ENCODE data around the gene WRNIP1.

Gene WRNIP1

GRCh38 chr6:2819115-2819514, 53.9 kb downstream of the WRNIP1 start:
- peaks cover 3% of the 10 kb centered on the region; the same call in 1 of the 2 replicates for H3K79me2 ChIP-seq (ENCODE audit: insufficient read depth, low read length)
- H3K9me2 ChIP-seq (replicated peaks; ENCODE audit: low read depth, low read length): no peaks in the 10 kb centered on the region
- H4K20me1 ChIP-seq (ENCODE audit: insufficient read depth, low read length, poor library complexity, severe bottlenecking): no peaks in the 10 kb centered on the region
- peak overlapping the region; percentile 71 for H3K4me2 ChIP-seq (ENCODE audit: low read depth, low read length, poor library complexity, severe bottlenecking)
- H3K9ac ChIP-seq (ENCODE audit: low read depth, low read length, poor library complexity, severe bottlenecking): peak overlapping the region; percentile 68
- H3K9me3 ChIP-seq (ENCODE audit: insufficient read depth, low read depth, low read length): peaks cover 10% of the 10 kb centered on the region; the same call in 1 of the 2 replicates
- peak overlapping the region; percentile 53 for H3K4me3 ChIP-seq (ENCODE audit: low read length, poor library complexity, severe bottlenecking)
- H3K27me3 ChIP-seq (ENCODE audit: insufficient read depth, low read length, poor library complexity, severe bottlenecking): no peaks in the 10 kb centered on the region
- peak overlapping the region; percentile 6; the same call in 1 of the 2 replicates for H2AFZ ChIP-seq (ENCODE audit: low read length)
- H3K36me3 ChIP-seq (ENCODE audit: insufficient read depth, low read length): no peaks in the 10 kb centered on the region
- peaks cover 18% of the 10 kb centered on the region; the same call in 1 of the 2 replicates for H3F3A ChIP-seq (ENCODE audit: low read depth)
- TF ChIP-seq CTCF (conservative IDR thresholded peaks at IDR 0.05; ENCODE audit: low read length): no peak
- no peak for TF ChIP-seq EZH2phosphoT487 (IDR thresholded peaks at IDR 0.05; ENCODE audit: borderline replicate concordance)
- peaks cover 72% of the 10 kb centered on the region for H3K4me1 ChIP-seq (ENCODE audit: insufficient read depth, low read length, poor library complexity, severe bottlenecking)

GRCh38 chr6:2819978-2820377, 54.8 kb downstream of the WRNIP1 start:
- Histone ChIP-seq H3K79me2 (ENCODE audit: insufficient read depth, low read length) (peaks cover 3% of the 10 kb centered on the region; the same call in 1 of the 2 replicates), H3K4me1 (ENCODE audit: insufficient read depth, low read length, poor library complexity, severe bottlenecking) (peaks cover 77% of the 10 kb centered on the region), H3K27me3 (ENCODE audit: insufficient read depth, low read length, poor library complexity, severe bottlenecking) (no peaks in the 10 kb centered on the region), H2AFZ (ENCODE audit: low read length) (no peak overlapping the region), H3K9me2 (replicated peaks; ENCODE audit: low read depth, low read length) (no peaks in the 10 kb centered on the region), H3K36me3 (ENCODE audit: insufficient read depth, low read length) (no peaks in the 10 kb centered on the region), H3F3A (ENCODE audit: low read depth) (peaks cover 18% of the 10 kb centered on the region; the same call in 1 of the 2 replicates), H3K9ac (ENCODE audit: low read depth, low read length, poor library complexity, severe bottlenecking) (peak overlapping the region; percentile 68), H3K9me3 (ENCODE audit: insufficient read depth, low read depth, low read length) (peaks cover 10% of the 10 kb centered on the region; the same call in 1 of the 2 replicates), H3K4me2 (ENCODE audit: low read depth, low read length, poor library complexity, severe bottlenecking) (peak overlapping the region; percentile 71), H4K20me1 (ENCODE audit: insufficient read depth, low read length, poor library complexity, severe bottlenecking) (no peaks in the 10 kb centered on the region), H3K4me3 (ENCODE audit: low read length, poor library complexity, severe bottlenecking) (peak overlapping the region; percentile 53)
- TF ChIP-seq EZH2phosphoT487 (IDR thresholded peaks at IDR 0.05; ENCODE audit: borderline replicate concordance) (no peak), CTCF (conservative IDR thresholded peaks at IDR 0.05; ENCODE audit: low read length) (no peak)

GRCh38 chr6:2820415-2820814, 55.2 kb downstream of the WRNIP1 start:
- Histone ChIP-seq H3K9me3 (ENCODE audit: insufficient read depth, low read depth, low read length) (peaks cover 9% of the 10 kb centered on the region; the same call in 1 of the 2 replicates), H3F3A (ENCODE audit: low read depth) (peaks cover 18% of the 10 kb centered on the region; the same call in 1 of the 2 replicates), H3K4me3 (ENCODE audit: low read length, poor library complexity, severe bottlenecking) (peak overlapping the region; percentile 53), H3K9me2 (replicated peaks; ENCODE audit: low read depth, low read length) (no peaks in the 10 kb centered on the region), H3K27me3 (ENCODE audit: insufficient read depth, low read length, poor library complexity, severe bottlenecking) (no peaks in the 10 kb centered on the region), H3K36me3 (ENCODE audit: insufficient read depth, low read length) (no peaks in the 10 kb centered on the region), H3K4me2 (ENCODE audit: low read depth, low read length, poor library complexity, severe bottlenecking) (peak overlapping the region; percentile 71), H4K20me1 (ENCODE audit: insufficient read depth, low read length, poor library complexity, severe bottlenecking) (no peaks in the 10 kb centered on the region), H3K79me2 (ENCODE audit: insufficient read depth, low read length) (peaks cover 3% of the 10 kb centered on the region; the same call in 1 of the 2 replicates), H3K9ac (ENCODE audit: low read depth, low read length, poor library complexity, severe bottlenecking) (peak overlapping the region; percentile 68), H3K4me1 (ENCODE audit: insufficient read depth, low read length, poor library complexity, severe bottlenecking) (peaks cover 78% of the 10 kb centered on the region), H2AFZ (ENCODE audit: low read length) (no peak overlapping the region)
- TF ChIP-seq EZH2phosphoT487 (IDR thresholded peaks at IDR 0.05; ENCODE audit: borderline replicate concordance) (no peak), CTCF (conservative IDR thresholded peaks at IDR 0.05; ENCODE audit: low read length) (no peak)
